ENCODE data around the gene UNC5B. TPM values are rescaled to one million over a fixed set of nuclear protein-coding genes. Genes with fewer than 3 reads are reported as not detected.

Gene UNC5B
- total RNA-seq, 2 experiments from 2014 or later = 0.07 TPM

DNA sequence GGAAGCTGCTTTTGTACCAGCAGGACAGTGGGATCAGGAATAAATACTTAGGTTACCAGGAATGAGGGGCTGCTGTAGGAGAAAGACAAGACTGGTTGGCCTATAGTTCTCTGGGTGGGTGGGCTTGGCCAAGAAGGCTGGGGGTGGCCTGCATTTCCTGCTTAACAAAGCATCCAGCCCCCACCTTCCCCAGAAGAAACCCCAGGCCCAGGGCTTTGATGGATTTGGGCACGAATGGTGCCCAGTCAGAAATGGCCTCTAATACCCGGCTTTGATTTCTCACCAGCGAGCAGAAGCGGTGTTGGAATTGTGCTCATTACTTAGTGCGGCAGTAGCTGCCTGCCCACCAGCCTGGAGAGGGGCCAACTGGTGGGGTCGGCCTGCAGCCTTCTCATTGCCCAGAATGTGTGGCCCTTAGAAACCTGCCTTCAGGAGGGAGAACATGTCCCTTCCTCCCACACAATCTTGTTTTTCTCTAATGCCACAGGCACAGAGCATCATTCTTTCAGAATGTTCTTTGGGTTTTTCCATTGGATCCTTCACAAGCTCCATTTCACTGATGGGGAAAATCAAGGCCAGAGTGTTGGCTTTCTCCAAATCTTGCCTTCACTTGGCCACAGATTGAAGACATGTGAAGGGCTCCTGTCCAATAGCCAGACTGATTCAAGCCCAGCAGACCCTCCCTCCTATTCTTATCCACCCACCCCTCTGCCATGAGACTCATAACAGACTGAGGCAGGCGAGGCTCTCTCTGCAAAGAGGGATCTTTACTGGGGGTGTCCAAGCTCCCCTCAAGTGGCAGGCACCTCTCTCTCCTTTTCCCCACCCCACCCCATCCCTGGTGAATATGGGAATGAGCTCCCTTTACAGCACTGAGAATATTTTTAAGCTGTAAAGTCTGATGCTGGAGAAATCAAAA is 2.5 kb downstream of the UNC5B start:
- H3K4me3 Mint-ChIP-seq = no peak overlapping the region

DNA sequence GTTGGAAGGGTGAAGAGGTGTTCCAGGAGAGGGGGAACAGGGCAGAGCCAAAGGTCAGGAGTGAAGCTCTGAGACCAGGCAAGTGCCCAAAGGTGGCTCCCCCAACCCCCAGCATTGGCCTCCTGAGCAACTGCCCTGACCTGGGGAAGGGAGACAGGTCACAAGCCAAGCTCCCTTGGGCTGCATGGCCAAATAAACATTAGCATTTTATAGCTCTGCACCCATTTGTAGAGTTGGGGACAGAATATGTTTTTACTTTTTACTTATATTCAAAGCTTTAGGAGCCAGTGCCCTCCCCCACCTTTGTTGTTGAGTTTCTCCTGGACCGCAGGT is 4.0 kb downstream of the UNC5B start:
- Mint-ChIP-seq H3K27ac (no peak overlapping the region), H3K36me3 (ENCODE audit: low read depth) (no peaks in the 10 kb centered on the region), H3K4me3 (no peak overlapping the region), H3K4me1 (ENCODE audit: low read depth) (peaks cover 19% of the 10 kb centered on the region), H3K9me3 (no peaks in the 10 kb centered on the region), H3K27me3 (peaks cover 51% of the 10 kb centered on the region)
- DNase-seq (no peak), ATAC-seq (no peak)
- TF ChIP-seq, protein P1, sequence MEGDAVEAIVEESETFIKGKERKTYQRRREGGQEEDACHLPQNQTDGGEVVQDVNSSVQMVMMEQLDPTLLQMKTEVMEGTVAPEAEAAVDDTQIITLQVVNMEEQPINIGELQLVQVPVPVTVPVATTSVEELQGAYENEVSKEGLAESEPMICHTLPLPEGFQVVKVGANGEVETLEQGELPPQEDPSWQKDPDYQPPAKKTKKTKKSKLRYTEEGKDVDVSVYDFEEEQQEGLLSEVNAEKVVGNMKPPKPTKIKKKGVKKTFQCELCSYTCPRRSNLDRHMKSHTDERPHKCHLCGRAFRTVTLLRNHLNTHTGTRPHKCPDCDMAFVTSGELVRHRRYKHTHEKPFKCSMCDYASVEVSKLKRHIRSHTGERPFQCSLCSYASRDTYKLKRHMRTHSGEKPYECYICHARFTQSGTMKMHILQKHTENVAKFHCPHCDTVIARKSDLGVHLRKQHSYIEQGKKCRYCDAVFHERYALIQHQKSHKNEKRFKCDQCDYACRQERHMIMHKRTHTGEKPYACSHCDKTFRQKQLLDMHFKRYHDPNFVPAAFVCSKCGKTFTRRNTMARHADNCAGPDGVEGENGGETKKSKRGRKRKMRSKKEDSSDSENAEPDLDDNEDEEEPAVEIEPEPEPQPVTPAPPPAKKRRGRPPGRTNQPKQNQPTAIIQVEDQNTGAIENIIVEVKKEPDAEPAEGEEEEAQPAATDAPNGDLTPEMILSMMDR (IDR thresholded peaks at IDR 0.05) = no peak
- ChIA-PET POLR2A (no interaction called here), CTCF (interaction anchor here (1.2 to 1.6 kb wide), 2 partner anchors 9 to 74 kb away, joined by 3 to 4 read pairs; no protein-coding TSS in a partner anchor)
- intact Hi-C loops (cut with micrococcal nuclease) = no loop called here

More for the DNA sequence above, 2.5 kb downstream of the UNC5B start:
- intact Hi-C loops (cut with micrococcal nuclease) = no loop called here
- Mint-ChIP-seq H3K36me3 (ENCODE audit: low read depth) (no peaks in the 10 kb centered on the region), H3K9me3 (no peaks in the 10 kb centered on the region), H3K27ac (no peak overlapping the region), H3K27me3 (peaks cover 62% of the 10 kb centered on the region), H3K4me1 (ENCODE audit: low read depth) (peaks cover 19% of the 10 kb centered on the region)
- TF ChIP-seq, protein P1 (IDR thresholded peaks at IDR 0.05) = no peak
- DNase-seq (no peak), ATAC-seq (no peak)
- ChIA-PET CTCF (interaction anchor here (1.6 kb wide), 1 partner anchor 290 kb away, joined by 6 read pairs; no protein-coding TSS in a partner anchor), POLR2A (no interaction called here)

DNA sequence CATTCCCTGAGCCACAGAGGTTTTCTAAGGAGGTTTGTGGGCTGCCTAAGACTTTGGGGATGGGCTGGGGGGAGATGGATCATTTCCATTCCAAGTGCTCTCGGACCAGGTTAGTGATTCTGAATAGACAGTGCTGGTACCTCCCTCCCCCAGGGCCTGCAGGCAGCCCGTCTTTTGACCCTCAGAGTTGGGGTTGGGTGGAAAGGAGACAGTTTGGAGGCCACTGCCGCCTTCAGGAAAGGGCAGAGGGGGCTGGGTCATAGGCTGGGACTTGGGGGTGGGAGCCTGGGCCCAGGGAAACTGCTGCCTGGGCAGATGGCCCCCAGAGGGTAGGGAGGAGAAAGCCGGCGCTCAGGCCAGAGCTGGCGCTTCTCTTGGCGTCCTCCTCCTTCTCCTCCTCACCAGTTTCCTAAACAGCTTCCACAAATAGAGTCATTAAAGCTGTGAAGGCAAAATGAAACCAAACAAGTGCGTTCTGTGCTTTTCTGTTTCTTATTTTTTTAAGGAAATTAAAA is 4.4 kb downstream of the UNC5B start:
- ChIA-PET CTCF (interaction anchor here (1.2 to 1.6 kb wide), 2 partner anchors 10 to 75 kb away, joined by 3 to 4 read pairs; no protein-coding TSS in a partner anchor), POLR2A (no interaction called here)
- Mint-ChIP-seq H3K36me3 (ENCODE audit: low read depth) (no peaks in the 10 kb centered on the region), H3K4me1 (ENCODE audit: low read depth) (peaks cover 17% of the 10 kb centered on the region), H3K9me3 (no peaks in the 10 kb centered on the region), H3K27me3 (peaks cover 46% of the 10 kb centered on the region), H3K4me3 (peak overlapping the region; percentile 40), H3K27ac (no peak overlapping the region)
- no peak for ATAC-seq
- TF ChIP-seq, protein P1 (IDR thresholded peaks at IDR 0.05) = no peak
- intact Hi-C loops (cut with micrococcal nuclease) = no loop called here
- no peak for DNase-seq

DNA sequence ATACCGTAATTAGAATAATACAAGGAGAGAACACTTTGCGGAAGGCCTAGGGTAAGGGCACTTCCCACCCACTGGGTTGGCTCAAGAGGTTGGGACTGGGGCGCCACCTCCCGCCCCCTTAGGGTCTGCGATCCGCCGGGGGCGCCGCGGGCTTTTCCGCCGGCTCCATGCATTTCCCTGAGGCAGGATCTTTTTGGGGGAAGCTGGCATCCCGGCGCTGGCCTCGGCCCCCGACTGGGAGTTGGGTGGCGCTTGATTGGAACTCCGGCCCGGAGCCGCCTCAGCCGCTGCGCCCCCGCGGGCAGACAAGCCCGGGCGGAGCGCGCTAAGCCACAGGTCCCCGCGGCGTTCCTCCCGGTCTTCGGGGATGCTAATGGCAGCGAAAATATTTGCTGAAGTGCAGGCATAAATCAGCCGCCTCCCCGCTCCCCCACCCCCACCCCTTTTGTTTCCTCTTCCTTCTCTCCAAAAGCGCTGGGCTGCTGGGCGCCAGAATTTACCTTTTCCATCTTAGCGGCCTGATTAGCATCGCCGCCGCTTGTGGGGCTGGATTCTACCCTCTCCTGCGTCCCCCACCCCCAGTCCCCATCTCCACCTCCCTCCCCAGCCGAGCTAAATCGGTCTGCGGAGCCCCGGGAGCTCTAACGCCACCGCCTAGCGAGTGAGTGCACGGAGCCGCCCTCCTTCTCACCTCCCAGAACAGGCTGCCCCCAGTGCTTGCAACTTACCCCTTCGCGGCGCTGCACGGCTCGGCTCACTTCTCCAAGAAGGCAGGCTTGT is 5.1 kb downstream of the UNC5B start:
- POLR2A ChIA-PET = no interaction called here
- TF ChIP-seq, protein P1 (IDR thresholded peaks at IDR 0.05) = no peak
- ATAC-seq = peak; percentile 69
- Mint-ChIP-seq H3K4me3 (peak overlapping the region; percentile 40), H3K27ac (no peak overlapping the region), H3K4me1 (ENCODE audit: low read depth) (peaks cover 15% of the 10 kb centered on the region), H3K36me3 (ENCODE audit: low read depth) (no peaks in the 10 kb centered on the region), H3K9me3 (no peaks in the 10 kb centered on the region), H3K27me3 (peaks cover 43% of the 10 kb centered on the region)
- peak; percentile 47 for DNase-seq
- intact Hi-C loops (cut with micrococcal nuclease) = no loop called here
- CTCF ChIA-PET = interaction anchor here (1.2 to 1.6 kb wide), 3 partner anchors 10 to 75 kb away, joined by 3 to 4 read pairs (median 4); no protein-coding TSS in a partner anchor
